Esophagus (tissue), 2 donors: ENCODE measurements around the gene PDE3B. TPM values are rescaled to one million over a fixed set of nuclear protein-coding genes. Genes with fewer than 3 reads are reported as not detected.
"Not testable (repeated sequence)": the region's sequence is repeated elsewhere in the genome, so short reads cannot be mapped to it uniquely, and the experiment has no call there.

Source experiments
- H3K27ac ChIP-seq, 2 donors: one replicate each; pipeline ENCODE4 v1.5.1; 2013; ENCODE audit warnings: low read depth in 2 of 2, mild to moderate bottlenecking in 2 of 2, inconsistent platforms in 1 of 2, low read length in 1 of 2, moderate library complexity in 1 of 2
- H3K27me3 ChIP-seq, 2 donors: one replicate each; pipeline ENCODE4 v1.6.1; 2013; ENCODE audit warnings: low read length in 2 of 2, control low read depth in 1 of 2, mild to moderate bottlenecking in 1 of 2; ENCODE audit not compliant: insufficient read depth in 2 of 2, control insufficient read depth in 1 of 2
- H3K36me3 ChIP-seq, 2 donors: one replicate each; pipeline ENCODE4 v1.6.1; 2013; ENCODE audit warnings: low read length in 1 of 2; ENCODE audit not compliant: control insufficient read depth in 2 of 2, insufficient read depth in 2 of 2
- H3K4me1 ChIP-seq, 2 donors: one replicate each; pipeline ENCODE4 v1.6.1; 2013; ENCODE audit warnings: low read length in 1 of 2; ENCODE audit not compliant: control insufficient read depth in 2 of 2, insufficient read depth in 2 of 2
- H3K4me3 ChIP-seq, 2 donors: one replicate each; pipeline ENCODE4 v1.5.1; 2013; ENCODE audit warnings: low read length in 2 of 2, mild to moderate bottlenecking in 2 of 2, low read depth in 1 of 2, moderate library complexity in 1 of 2
- H3K9me3 ChIP-seq, 2 donors: one replicate each; pipeline ENCODE4 v1.6.1; 2013; ENCODE audit warnings: mild to moderate bottlenecking in 2 of 2, low read depth in 1 of 2, low read length in 1 of 2, moderate library complexity in 1 of 2; ENCODE audit not compliant: control insufficient read depth in 2 of 2, insufficient read depth in 1 of 2
- WGBS, 2 donors: extraction: QIAGEN DNeasy Blood & Tissue Kit; methylation state at CpG; one replicate each; pipeline ENCODE4 v1.1.7; 2013; 5-methylcytosine and 5-hydroxymethylcytosine counted together
- polyA plus RNA-seq, 2 donors: library from polyadenylated mRNA; stranded (reverse); fragments of 200-250 nt; gene quantifications; one replicate each; pipeline ENCODE4 v1.2.3, GENCODE V29; 2013
- donor health status: healthy with polysubstance abuse.
- donor health status: Bipolar disorder and iron deficiency.

Gene PDE3B
- polyA plus RNA-seq, 2 donors: 0.98 to 1.2 TPM

DNA sequence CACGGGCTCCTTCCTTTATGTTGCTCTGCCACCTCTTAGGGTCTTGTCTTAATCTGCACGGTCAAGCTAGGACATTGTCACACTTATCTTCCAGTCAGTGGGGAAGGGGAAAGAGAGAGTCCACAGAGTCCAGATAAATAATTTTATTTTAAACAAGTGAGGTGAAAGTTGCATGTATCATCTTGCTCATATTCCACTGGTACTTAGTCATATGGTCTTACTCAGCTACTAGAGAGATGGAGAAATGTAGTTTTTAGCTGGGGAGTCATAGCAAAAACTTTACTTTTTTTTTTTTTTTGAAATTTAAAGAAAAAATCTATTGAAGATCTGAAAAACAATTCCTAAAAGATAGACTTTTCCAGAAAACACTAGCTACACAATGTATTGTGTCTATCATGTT is 29.0 kb downstream of the PDE3B start:
- Histone ChIP-seq H3K36me3 (no peaks in the 10 kb centered on the region), H3K4me3 (no peak overlapping the region), H3K27me3 (no peaks in the 10 kb centered on the region), H3K4me1 (no peaks in the 10 kb centered on the region), H3K9me3 (no peaks in the 10 kb centered on the region), H3K27ac (no peak overlapping the region)
- WGBS, 2 donors: 42 to 58% methylated on average over 2 of the region's 2 CpGs

DNA sequence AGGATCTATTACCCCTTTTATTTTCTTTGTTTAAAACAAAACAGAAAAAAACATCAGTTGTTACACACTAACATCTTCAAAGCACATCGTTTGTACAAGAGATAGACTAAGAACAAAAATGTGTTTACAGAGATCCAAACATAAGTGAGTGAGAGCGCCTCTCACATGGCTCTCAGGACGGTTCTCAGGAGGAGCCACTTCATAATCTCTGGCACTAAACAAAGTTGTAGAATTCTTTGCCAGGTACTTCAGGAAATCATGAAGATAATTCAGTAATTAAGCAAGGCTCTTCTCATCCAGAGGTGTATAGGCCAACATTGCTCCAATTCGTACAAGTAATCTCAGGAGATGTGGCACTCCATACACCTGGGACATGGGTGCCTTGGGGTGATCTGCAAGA is 29.8 kb downstream of the PDE3B start:
- H3K4me3 ChIP-seq: no peak overlapping the region
- H3K27me3 ChIP-seq: no peaks in the 10 kb centered on the region
- 75 to 78% methylated on average over 4 of the region's 4 CpGs for WGBS, 2 donors
- H3K36me3 ChIP-seq: no peaks in the 10 kb centered on the region
- H3K4me1 ChIP-seq: no peaks in the 10 kb centered on the region
- no peaks in the 10 kb centered on the region for H3K9me3 ChIP-seq
- no peak overlapping the region for H3K27ac ChIP-seq

DNA sequence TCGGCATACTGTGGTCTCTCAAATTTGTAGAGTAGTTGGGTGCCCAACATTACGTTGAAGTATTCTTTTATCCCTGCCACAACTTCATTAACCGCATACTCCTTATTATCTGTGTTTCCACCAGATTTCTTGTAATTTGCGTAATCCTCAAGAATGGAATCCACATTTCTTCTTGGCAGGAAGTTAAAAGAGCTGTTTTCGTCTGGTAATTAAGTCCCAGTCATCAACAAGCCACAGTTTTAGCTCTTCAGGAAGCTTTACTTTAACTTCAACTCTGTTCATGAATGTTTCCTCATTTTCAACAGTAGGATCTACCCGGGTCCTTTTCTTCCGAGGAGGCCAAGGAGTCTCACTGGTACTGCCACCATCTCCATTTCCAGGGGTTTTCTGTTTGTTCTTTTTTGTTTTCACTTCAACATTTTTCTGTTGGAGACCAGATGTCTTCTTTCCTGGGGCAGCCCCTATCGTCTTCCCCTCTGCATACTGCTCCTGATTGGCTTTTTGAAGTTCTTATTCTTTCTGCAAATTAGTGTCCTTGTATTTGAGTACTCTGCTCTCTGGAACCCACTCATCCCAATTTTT is 30.3 kb downstream of the PDE3B start:
- Histone ChIP-seq H3K36me3 (no peaks in the 10 kb centered on the region), H3K27ac (no peak overlapping the region), H3K4me1 (no peaks in the 10 kb centered on the region), H3K27me3 (no peaks in the 10 kb centered on the region), H3K4me3 (no peak overlapping the region), H3K9me3 (no peaks in the 10 kb centered on the region)
- 79 to 84% methylated on average over 8 of the region's 8 CpGs for WGBS, 2 donors

DNA sequence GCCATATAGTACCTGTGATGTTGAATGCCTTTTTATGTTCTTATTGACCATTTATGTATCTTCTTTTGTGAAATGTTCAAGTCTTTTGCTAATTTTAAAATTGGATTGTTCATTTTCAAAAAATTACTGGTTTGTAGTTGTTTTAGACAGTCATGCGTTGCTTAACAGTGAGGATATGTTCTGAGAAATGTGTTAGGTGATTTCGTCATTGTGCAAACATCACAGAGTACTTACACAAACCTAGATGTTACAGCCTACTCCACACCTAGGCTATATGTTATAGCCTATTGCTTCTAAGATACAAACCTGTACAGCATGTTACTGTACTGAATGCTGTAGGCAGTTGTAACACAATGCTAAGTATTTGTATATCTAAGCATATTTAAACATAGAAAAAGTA is 32.5 kb downstream of the PDE3B start:
- WGBS, 2 donors: 56 to 83% methylated on average over 2 of the region's 2 CpGs
- H3K27me3 ChIP-seq: no peaks in the 10 kb centered on the region
- H3K4me3 ChIP-seq: no peak overlapping the region
- no peaks in the 10 kb centered on the region for H3K36me3 ChIP-seq
- no peaks in the 10 kb centered on the region for H3K9me3 ChIP-seq
- H3K4me1 ChIP-seq: no peaks in the 10 kb centered on the region
- no peak overlapping the region for H3K27ac ChIP-seq

DNA sequence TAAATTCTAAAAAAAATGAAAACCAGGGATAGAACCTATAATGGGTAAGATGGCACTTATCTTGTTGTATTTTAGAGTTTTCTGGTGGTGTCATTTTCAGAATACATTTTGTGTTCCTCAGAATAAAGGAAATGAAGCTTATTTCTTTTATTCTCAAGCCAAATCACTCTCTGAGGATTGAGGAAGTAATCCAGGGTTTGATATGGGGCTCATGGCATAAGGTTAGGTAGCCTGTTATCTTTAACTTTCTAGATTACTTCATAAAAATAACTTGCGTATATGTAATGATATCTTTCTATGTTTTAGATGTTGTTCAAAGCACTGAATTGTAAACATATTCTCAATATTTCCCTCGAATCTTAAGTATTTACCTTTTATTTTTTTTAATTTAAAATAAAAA is 33.5 kb downstream of the PDE3B start:
- no peaks in the 10 kb centered on the region for H3K27me3 ChIP-seq
- WGBS, 2 donors: 84 to 88% methylated on average over 2 of the region's 2 CpGs
- no peaks in the 10 kb centered on the region for H3K4me1 ChIP-seq
- no peak overlapping the region for H3K4me3 ChIP-seq
- no peaks in the 10 kb centered on the region for H3K36me3 ChIP-seq
- H3K27ac ChIP-seq: no peak overlapping the region
- H3K9me3 ChIP-seq: no peaks in the 10 kb centered on the region

DNA sequence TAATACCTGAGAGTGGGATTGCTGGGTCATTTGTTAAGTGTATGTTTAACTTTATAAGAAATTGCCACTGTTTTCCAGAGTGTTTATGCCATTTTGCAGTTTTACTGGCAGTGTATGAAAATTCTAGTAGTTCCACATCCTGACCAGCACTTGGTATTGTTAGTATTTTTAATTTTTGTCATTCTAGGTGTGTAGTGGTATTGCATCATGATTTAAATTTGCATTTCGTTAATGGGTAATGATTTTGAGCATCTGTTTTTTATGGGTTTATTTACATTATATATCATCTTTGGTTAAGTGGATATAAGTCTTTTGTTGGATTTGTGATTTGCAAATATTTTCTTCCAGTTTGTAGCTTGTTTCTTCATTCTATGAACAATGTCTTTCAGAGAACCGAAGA is 34.7 kb downstream of the PDE3B start:
- Histone ChIP-seq H3K36me3 (no peaks in the 10 kb centered on the region), H3K27me3 (no peaks in the 10 kb centered on the region), H3K4me3 (no peak overlapping the region), H3K9me3 (no peaks in the 10 kb centered on the region), H3K4me1 (no peaks in the 10 kb centered on the region), H3K27ac (no peak overlapping the region)
- 87 to 92% methylated on average over 2 of the region's 2 CpGs for WGBS, 2 donors

DNA sequence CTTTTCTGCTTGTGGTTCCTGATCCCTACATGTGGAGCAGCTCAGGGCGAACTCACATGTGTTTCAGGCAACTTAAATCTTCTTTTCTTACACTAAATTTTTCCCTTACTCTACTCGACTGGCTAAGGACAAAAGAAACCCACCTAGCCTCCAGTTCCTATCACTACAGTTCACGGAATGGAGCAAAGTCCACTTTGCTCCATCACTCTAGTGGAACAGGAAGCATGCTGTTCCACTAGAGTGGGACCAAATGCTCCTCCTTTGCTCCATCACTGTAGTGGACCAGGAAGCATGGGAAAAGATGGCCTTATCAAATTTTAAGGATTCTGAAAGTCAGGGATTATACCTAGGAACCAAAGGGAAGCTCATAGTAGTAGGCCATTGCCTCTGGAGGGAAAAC is 36.1 kb downstream of the PDE3B start:
- WGBS, 2 donors: 85 to 92% methylated on average over 3 of the region's 3 CpGs
- Histone ChIP-seq H3K36me3 (no peaks in the 10 kb centered on the region), H3K27ac (no peak overlapping the region), H3K4me3 (no peak overlapping the region), H3K27me3 (no peaks in the 10 kb centered on the region), H3K4me1 (no peaks in the 10 kb centered on the region), H3K9me3 (no peaks in the 10 kb centered on the region)

DNA sequence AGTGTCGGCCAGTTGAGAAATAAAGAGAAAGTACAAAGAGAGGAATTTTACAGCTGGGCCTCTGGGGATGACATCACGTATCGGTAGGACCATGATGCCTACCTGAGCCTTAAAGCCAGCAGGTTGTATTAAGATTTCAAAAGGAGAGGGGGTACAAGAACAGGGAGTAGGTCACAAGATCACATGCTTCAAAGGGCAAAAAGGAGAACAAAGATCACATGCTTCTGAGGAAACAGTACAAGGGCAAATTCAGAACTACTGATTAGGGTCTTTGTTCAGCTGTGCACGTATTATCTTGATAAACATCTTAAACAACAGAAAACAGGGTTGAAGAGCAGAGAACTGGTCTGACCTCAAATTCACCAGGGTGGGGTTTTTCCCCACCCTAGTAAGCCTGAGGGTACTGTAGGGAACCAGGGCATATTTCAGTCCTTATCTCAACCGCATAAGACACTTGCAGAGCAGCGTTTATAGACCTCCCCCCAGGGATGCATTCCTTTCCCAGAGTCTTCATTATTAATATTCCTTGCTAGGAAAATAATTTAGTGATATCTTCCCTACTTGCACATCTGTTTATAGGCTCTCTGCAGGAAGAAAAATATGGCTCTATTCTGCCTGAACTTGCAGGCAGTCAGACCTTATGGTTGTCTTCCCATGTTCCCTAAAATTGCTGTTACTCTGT is 40.8 kb downstream of the PDE3B start:
- 86 to 87% methylated on average over 6 of the region's 6 CpGs for WGBS, 2 donors

DNA sequence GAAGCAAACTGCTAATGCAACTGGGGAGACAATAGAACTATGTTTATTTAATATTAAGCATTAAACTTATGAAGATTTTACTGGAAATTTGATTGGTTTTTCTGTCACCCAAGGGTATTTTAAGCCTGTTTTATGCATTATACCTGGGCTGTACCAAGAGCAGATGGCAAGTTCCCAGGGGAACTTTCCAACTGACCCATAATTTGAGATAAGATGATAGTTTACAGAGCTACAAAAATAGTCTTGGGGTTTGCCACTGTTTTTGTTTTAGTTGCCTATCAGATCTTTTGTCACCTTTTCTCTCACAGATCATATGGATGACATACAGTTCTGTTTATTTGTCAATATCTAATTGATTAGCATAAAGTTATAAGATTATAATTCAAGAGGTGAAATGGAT is 43.9 kb downstream of the PDE3B start:
- H3K4me3 ChIP-seq: no peak overlapping the region

More for the DNA sequence above, 40.8 kb downstream of the PDE3B start:
- not testable (repeated sequence) for H3K9me3 ChIP-seq, H3K36me3 ChIP-seq, H3K4me1 ChIP-seq, H3K27me3 ChIP-seq, H3K27ac ChIP-seq, H3K4me3 ChIP-seq

DNA sequence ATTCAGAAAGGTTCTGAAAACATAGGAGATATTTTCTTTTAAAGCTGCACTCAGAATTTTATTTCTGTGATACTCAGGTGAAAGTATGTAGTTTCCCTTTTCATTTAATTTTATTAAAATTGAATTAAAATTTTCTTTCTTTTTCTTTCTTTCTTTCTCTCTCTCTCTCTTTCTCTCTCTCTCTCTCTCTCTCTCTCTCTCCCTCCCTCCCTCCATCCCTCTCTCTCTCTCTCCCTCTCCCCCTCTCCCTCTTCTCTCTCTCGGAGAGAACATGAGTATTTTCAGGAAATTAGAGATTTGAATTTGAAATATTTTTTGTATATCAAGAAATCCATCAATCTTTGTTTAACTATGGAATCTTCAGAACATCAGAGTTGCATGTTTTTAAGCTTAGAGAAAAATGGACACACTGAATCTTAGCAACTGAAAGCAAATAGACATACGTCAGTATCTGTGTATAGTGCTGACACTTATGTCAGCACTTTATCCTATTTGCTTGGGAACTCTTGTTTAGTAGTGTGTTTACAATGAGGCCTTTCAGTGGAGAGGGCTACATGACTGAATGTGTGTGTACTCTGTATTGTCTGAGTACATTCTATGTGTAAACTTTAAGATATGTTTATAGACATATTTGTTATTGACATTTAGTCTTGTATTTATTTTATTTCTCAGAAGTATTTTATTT is 44.5 kb downstream of the PDE3B start:
- H3K9me3 ChIP-seq: no peaks in the 10 kb centered on the region
- 51 to 55% methylated on average over 2 of the region's 2 CpGs for WGBS, 2 donors

More for the DNA sequence above, 43.9 kb downstream of the PDE3B start:
- no peaks in the 10 kb centered on the region for H3K36me3 ChIP-seq
- H3K27me3 ChIP-seq: no peaks in the 10 kb centered on the region
- no peaks in the 10 kb centered on the region for H3K4me1 ChIP-seq
- H3K27ac ChIP-seq: no peak overlapping the region
- no peaks in the 10 kb centered on the region for H3K9me3 ChIP-seq

More for the DNA sequence above, 44.5 kb downstream of the PDE3B start:
- Histone ChIP-seq H3K4me1 (no peaks in the 10 kb centered on the region), H3K4me3 (no peak overlapping the region), H3K36me3 (no peaks in the 10 kb centered on the region), H3K27me3 (no peaks in the 10 kb centered on the region), H3K27ac (no peak overlapping the region)
